HFF-Myc (cell line): ENCODE data around the gene IMMP2L.
"Not testable (repeated sequence)": the region's sequence is repeated elsewhere in the genome, so short reads cannot be mapped to it uniquely, and the experiment has no call there.

Experiments
- DNase-seq: peaks from one replicate; pipeline ENCODE4 v3.0.0-alpha.2; 2011; ENCODE audit warnings: low read depth; ENCODE audit errors: extremely low read depth
- H3K4me3 ChIP-seq: replicated peaks from 2 replicates; pipeline ENCODE4 v1.5.1; 2011; ENCODE audit warnings: low read depth, mild to moderate bottlenecking, control low read depth, low read length
- CTCF ChIP-seq: IDR thresholded peaks from 2 replicates; pipeline ENCODE4 v1.5.1; 2012; ENCODE audit warnings: mild to moderate bottlenecking, low read depth, low read length, control low read depth; ENCODE audit errors: missing control alignments

IMMP2L gene

GRCh38 chr7:111593343-111593742, 31.1 kb upstream of the IMMP2L start:
- DNase-seq = no peak
- TF ChIP-seq CTCF = no peak
- H3K4me3 ChIP-seq = no peak overlapping the region

DNA sequence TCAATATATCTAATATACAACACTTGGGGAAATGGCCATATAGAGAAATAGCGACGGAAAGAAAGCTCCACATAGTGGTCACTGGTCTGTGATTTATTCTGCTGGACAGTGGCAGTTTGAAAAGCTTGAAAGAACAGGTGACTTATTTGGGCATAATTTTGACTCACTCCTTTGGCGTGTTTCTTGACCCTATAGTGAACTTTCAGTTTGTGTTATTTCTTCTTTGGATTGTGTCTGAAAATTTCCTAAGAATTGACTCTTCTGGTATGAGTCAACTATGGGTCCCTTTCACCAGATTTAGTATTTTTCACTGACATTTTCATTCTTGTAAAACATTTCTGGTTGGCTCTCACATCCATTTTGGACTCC, 25.8 kb upstream of the IMMP2L start:
- DNase-seq = no peak
- no peak for TF ChIP-seq CTCF
- no peak overlapping the region for H3K4me3 ChIP-seq

- H3K4me3 ChIP-seq = no peak overlapping the region
- no peak for DNase-seq
- no peak for TF ChIP-seq CTCF
These were observed 25.2 kb upstream of the IMMP2L start for GRCh38 chr7:111587410-111588064.

DNA sequence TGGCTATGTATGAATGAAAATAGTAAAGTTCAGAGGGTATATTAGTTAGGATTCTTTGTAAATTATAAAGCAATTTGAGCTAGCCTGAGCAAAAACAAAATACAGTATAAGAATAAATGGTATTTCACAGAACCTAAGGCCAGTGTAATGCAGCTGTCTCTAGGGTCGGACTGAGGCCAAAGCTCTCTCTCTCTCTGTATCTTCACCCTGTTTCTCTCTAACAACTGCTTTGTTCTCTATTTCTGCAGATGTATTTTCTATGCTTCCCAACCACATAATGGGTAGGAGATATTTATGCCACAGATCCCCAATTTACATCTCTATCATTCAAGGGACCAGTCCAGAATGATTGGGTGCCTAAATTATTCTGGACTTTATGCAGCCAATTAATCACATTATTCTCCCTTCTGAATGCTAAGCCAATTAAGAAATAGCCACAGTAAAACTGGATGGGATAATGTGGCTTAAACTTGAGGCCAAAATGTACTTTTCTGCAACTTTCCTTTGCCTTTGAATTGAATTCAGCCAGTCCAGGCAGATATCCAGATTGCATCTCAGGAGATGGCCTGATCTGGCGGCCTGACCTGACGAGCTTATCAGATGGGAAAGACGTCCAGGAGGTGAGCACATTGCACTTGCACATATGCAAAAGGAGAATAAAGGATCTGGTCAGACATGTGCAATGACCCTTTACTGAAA, 24.6 kb upstream of the IMMP2L start:
- no peak for TF ChIP-seq CTCF
- no peak overlapping the region for H3K4me3 ChIP-seq
- DNase-seq = no peak

GRCh38 chr7:111581784-111582488, 19.6 kb upstream of the IMMP2L start:
- not testable (repeated sequence) for DNase-seq, H3K4me3 ChIP-seq

DNA sequence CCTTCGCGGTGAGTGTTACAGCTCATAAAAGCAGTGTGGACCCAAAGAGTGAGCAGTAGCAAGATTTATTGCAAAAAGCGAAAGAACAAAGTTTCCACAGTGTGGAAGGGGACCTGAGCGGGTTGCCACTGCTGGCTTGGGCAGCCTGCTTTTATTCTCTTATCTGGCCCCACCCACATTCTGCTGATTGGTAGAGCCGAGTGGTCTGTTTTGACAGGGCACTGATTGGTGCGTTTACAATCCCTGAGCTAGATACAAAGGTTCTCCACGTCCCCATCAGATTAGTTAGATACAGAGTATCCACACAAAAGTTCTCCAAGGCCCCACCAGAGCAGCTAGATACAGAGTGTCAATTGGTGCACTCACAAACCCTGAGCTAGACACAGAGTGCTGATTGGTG, 18.9 kb upstream of the IMMP2L start:
- DNase-seq, H3K4me3 ChIP-seq: not testable (repeated sequence)

DNA sequence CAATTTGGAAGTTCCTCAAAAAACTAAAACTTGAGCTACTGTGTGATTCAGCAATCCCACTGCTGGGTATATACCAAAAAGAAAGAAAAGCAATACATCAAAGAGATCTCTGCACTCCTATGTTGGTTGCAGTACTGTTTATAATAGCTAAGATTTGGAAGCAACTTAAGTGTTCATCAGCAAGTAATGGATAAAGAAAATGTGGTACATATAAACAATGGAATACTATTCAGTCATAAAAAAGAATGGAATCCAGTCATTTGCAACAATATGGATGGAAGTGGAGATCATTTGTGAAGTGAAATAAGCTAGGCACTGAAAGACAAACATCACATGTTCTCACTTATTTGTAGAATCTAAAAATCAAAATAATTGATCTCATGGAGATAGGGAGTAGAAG, 16.5 kb upstream of the IMMP2L start:
- H3K4me3 ChIP-seq = no peak overlapping the region
- no peak for DNase-seq
- TF ChIP-seq CTCF = no peak

DNA sequence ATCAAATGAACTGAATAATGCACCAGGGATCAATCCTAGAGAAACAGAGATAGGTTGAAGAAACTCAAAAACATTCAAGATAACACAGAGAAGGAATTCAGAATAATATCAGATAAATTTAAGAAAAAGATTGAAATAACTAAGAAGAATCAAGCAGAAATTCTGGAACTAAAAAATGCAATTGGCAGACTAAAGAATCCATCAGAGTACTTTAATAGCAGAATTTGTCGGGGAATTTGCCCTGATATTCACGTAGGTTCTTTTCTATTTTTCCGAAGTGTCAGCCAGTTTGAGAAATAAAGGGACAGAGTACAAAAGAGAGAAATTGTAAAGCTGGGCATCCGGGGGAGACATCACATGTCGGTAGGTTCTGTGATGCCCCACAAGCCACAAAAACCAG, 9.4 kb upstream of the IMMP2L start:
- TF ChIP-seq CTCF = no peak
- H3K4me3 ChIP-seq = no peak overlapping the region
- DNase-seq = no peak
